Stimulated activated effector memory CD8-positive, alpha-beta T cell treated with anti-CD3 and anti-CD28 coated beads, Interleukin-12 subunit alpha, Interleukin-12 subunit beta, amount 100 ng/mL, for 72 hours (primary cell): ENCODE results near the gene STYXL2.

Experiments
- ATAC-seq: fragments of 150-1000 bp; cut with Tn5 transposase; 2 replicates; pipeline ENCODE4 v1.10.0; 2021
- DNase-seq, 2 donors: peaks; one replicate each; pipeline ENCODE4 v3.0.0; 2021 to 2022; ENCODE audit warnings: low spot score in 2 of 2
- H3K27ac Mint-ChIP-seq: one replicate; pipeline ENCODE4 v1.8.0; 2022; ENCODE audit warnings: mild to moderate bottlenecking, mixed read lengths
- H3K36me3 Mint-ChIP-seq: one replicate; pipeline ENCODE4 v1.8.0; 2022; ENCODE audit warnings: mild to moderate bottlenecking, mixed read lengths
- H3K4me1 Mint-ChIP-seq: one replicate; pipeline ENCODE4 v1.8.0; 2022; ENCODE audit warnings: mixed read lengths
- H3K4me3 Mint-ChIP-seq: one replicate; pipeline ENCODE4 v1.8.0; 2022; ENCODE audit warnings: mild to moderate bottlenecking, mixed read lengths
- H3K9me3 Mint-ChIP-seq: one replicate; pipeline ENCODE4 v1.8.0; 2022; ENCODE audit warnings: mixed read lengths

STYXL2 gene

DNA sequence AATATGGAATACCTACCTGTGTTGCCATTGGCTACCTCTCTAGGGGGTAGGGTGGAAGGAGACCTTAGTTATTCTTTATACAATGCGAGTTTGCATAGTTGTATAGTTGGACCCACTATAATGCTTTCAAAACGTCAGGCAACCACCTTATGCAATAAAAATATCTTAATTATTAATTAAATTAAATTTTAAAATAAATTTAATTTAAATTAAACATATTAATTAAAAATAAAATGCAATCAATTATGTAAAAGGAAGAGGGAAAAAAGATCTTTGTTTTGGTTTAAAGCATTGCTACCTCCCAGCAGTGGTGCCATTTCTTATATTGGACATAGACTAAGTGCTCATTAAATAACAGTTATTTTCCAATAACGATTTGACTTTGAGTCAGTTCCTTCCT, 26.0 kb upstream of the STYXL2 start:
- H3K9me3 Mint-ChIP-seq, result no peaks in the 10 kb centered on the region
- DNase-seq (no peak), ATAC-seq (no peak)
- no peak overlapping the region for H3K4me3 Mint-ChIP-seq
- no peaks in the 10 kb centered on the region for H3K36me3 Mint-ChIP-seq
- peaks cover 7% of the 10 kb centered on the region for H3K4me1 Mint-ChIP-seq
- no peak overlapping the region for H3K27ac Mint-ChIP-seq

DNA sequence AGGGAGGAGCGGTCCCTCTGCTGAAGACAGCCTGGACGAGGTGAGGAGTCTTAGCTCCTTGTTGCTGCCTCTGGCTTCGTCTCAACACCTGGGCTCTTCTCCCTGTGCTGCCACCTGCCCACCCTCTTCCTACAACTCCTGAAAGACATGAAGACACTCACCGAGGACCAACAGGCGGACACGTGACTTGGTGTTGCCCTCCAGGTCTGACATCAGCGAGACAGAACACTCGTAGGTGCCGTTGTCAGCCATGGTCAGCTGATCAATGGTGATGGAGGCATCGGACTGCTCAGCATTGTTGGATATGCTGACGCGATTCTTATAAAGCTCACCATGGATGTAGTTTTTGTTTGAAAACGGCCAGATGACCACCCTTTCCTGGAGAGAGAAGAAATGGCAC, 25.1 kb upstream of the STYXL2 start:
- ATAC-seq, result no peak
- no peaks in the 10 kb centered on the region for H3K36me3 Mint-ChIP-seq
- DNase-seq, result no peak
- H3K9me3 Mint-ChIP-seq, result no peaks in the 10 kb centered on the region
- no peak overlapping the region for H3K27ac Mint-ChIP-seq
- no peak overlapping the region for H3K4me3 Mint-ChIP-seq
- H3K4me1 Mint-ChIP-seq, result peaks cover 7% of the 10 kb centered on the region

DNA sequence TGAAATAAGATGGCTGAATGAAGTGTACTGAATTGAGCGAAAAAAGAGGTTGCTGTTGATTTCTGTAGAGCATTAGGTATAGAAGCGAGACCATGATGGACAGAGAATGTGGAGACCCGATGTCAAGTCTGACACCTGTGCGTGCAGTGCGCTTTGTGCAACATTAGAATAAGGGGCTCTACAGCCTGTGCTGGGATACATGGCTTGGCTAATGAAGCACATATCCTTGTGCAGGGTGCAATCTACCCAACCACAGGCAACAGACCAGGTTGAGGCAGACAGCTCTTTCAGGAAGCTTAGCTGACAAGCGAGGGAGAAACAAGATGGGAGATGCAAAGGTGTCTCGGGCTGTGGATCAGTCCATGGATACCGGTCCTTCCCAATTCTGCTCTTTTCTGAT, 22.6 kb upstream of the STYXL2 start:
- no peak overlapping the region for H3K4me3 Mint-ChIP-seq
- no peaks in the 10 kb centered on the region for H3K36me3 Mint-ChIP-seq
- ATAC-seq, result no peak
- H3K27ac Mint-ChIP-seq, result no peak overlapping the region
- H3K4me1 Mint-ChIP-seq, result peaks cover 28% of the 10 kb centered on the region
- H3K9me3 Mint-ChIP-seq, result no peaks in the 10 kb centered on the region
- DNase-seq, result no peak

DNA sequence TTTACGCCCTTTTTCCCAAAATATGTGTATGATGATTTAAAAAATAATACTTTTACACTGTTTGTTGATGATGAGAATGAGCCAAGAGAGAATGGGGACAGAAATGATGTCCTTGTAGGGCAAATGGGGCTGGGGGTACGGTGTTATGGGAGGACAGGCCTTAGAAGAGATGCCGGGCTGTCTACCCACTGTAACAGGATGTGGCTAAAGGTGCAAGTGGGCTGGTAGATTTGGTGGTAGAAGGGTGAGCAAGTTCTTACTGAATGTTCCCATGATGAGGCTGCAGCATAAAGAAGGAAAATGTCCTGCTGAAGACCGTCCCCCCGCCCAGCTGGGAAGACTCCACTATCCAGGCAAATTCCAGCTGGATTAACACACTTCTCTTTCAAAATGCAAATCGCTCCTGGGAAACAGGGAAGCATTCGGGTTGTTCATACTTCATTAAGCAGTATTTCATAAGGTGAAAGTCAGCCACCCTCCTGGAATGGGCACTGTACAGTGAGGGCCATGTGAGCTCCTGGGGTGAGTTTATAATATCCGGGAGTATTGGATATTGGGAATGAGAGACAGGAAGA, 17.7 kb upstream of the STYXL2 start:
- Mint-ChIP-seq H3K27ac (peak overlapping the region; percentile 15), H3K4me1 (peaks cover 43% of the 10 kb centered on the region), H3K9me3 (no peaks in the 10 kb centered on the region), H3K4me3 (peak overlapping the region; percentile 30), H3K36me3 (no peaks in the 10 kb centered on the region)
- ATAC-seq, result peak; percentile 83
- no peak for DNase-seq

DNA sequence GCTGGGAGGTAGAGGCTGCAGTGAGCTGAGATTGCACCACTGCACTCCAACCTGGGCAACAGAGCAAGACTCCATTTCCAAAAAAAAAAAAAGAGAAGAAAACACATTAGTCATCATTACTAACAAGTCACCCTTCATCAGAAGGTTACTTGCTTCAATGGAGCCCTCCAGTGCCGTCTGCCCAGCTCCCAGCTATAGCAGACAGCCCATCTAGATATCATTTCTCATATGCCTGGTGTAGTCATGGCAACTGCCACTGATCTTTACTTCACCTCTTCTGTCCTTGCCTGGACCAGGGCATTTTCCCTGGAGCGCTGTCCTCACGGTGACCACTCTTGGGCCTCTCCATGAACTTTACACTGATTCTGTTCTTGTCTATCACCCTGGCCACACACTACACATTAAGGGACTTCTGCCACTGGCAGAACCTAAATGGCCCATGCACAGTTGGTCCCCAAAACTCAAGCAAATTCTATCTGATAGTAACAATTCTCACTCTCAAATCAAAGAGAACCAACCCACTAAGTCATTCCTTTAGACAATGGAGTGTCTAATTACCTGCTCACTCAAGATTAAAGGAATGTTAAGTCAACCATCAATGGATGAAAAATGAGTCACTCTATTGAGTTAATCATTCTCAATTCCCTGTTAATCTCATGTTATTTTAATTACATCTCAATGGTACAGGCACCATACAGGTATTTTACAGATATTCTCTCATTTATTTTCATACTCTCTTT, 16.6 kb upstream of the STYXL2 start:
- DNase-seq (no peak), ATAC-seq (no peak)
- Mint-ChIP-seq H3K27ac (peak overlapping the region; percentile 21), H3K4me3 (no peak overlapping the region), H3K4me1 (peaks cover 43% of the 10 kb centered on the region), H3K36me3 (no peaks in the 10 kb centered on the region), H3K9me3 (no peaks in the 10 kb centered on the region)

DNA sequence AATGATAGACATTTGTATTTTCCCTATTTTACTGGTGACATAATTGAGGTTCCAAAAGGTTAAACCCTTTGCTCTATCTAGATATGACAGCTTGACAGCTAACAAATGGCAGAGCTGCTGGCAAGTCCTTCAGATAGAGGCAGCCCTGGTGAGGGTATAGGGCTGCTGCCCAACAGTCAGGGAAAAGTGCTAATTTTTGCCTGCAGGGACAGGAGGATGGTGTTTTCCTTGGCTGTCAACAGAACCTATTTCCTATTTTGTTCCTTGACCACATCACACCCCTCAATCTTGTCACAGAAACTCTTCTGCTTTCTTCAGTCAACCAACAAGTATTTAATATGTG, 16.0 kb upstream of the STYXL2 start:
- H3K36me3 Mint-ChIP-seq, result no peaks in the 10 kb centered on the region

DNA sequence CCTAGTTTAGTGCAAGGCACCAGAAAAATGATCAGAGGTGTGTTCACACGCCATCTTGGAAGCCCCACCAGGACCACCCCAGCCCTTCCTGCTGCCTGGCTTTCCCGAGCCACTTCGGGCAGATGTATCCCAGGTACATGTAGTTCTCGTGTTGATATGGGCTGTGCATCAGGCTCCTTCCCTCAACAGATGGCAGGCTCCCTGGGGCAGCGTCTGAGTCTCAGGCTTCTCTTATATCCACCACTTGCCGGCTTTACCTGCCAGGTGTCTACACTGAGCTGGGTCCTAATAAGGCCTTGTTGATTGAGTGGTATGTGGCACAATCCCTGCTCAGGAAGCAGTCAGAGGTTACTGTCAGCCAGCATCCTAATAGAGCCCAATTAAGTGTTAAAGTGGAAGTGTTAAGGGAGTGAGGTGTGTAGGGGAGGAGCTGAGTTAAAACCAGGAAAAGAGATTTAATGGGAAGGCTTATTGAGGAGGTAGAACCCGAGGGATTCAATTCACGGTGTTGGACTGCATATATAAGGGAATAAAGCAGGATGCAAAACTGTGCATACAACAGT, 12.2 kb upstream of the STYXL2 start:
- Mint-ChIP-seq H3K27ac (no peak overlapping the region), H3K4me3 (no peak overlapping the region), H3K9me3 (no peaks in the 10 kb centered on the region), H3K36me3 (no peaks in the 10 kb centered on the region), H3K4me1 (peaks cover 18% of the 10 kb centered on the region)
- ATAC-seq (no peak), DNase-seq (no peak)

More for the DNA sequence above, 16.0 kb upstream of the STYXL2 start:
- H3K27ac Mint-ChIP-seq, result peak overlapping the region; percentile 21
- no peaks in the 10 kb centered on the region for H3K9me3 Mint-ChIP-seq
- no peak for DNase-seq
- H3K4me3 Mint-ChIP-seq, result no peak overlapping the region
- H3K4me1 Mint-ChIP-seq, result peaks cover 43% of the 10 kb centered on the region
- no peak for ATAC-seq

DNA sequence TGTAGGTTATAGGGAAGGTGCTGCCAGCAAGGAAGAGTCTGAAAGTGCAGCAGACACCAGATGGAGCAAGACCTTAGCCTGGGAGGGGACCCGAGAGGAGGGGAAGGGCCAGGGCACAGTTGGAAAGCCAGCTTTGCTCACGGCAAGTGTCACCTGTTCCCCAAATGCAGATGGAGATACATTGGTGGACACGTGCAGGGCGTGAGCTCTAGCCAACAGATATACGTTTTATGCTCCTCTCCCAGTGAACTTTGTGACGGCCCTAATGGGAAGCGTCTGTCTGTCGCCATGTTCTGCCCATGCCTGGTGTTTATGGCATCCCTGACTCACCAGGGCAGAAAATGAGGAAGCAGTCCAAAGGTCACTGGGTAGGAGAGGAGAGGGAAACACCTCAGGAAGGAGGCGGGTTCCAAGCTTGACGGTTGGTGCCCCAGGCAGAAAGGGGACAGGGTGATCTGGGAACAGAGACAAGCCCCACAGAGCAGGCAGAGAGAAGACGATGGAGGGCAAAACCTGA, 11.3 kb upstream of the STYXL2 start:
- DNase-seq (no peak), ATAC-seq (no peak)
- Mint-ChIP-seq H3K4me3 (no peak overlapping the region), H3K27ac (no peak overlapping the region), H3K9me3 (no peaks in the 10 kb centered on the region), H3K36me3 (no peaks in the 10 kb centered on the region), H3K4me1 (peaks cover 9% of the 10 kb centered on the region)

DNA sequence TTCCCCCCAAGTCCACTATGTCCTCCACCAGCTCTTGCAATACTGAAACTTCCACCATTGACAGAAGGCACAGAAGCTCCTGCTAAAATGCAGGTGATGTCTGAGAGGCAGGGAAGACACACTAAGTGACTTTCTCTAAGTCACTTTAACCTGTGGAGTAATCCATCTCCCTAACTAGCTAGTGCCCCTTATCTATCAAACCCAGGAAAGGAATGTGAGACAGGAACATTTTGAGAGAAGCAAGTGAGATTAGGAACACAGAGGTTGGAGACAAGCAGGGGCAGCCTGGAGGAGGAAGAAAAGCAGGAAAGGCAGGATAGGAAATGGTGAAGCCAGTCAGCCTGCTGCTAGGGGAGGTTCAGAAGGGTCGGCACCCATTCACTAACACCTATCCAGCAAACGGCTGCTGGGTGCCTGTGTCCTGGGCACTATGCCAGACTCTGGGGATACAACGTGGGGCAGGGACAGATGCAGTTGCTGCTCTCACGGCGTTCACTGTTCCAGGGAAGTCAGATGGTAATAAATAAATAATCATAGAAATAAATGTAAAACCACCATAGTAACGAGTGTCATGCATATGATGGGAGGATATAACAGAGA, 10.7 kb upstream of the STYXL2 start:
- ATAC-seq, result no peak
- no peaks in the 10 kb centered on the region for H3K9me3 Mint-ChIP-seq
- H3K36me3 Mint-ChIP-seq, result no peaks in the 10 kb centered on the region
- H3K4me1 Mint-ChIP-seq, result peaks cover 5% of the 10 kb centered on the region
- no peak overlapping the region for H3K27ac Mint-ChIP-seq
- no peak overlapping the region for H3K4me3 Mint-ChIP-seq
- no peak for DNase-seq

DNA sequence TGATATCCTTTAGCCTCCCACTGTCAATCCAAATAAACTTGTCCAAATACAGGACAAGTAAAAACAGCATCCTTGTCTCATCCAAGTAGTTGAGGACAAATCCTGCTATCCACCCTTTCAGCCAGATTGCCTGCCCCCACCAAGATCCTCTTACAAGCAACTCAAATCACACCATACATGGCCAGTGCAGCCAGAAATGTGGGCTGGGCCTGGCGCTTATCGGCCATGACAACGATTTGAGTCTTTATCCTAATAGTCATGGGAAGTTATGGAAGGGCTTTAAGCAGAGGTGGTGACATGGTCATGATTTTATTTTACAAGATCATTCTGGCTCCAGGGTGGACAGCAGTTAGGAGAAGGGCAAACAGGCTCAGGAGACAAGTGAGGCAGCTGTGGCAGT, 10.0 kb upstream of the STYXL2 start:
- no peaks in the 10 kb centered on the region for H3K36me3 Mint-ChIP-seq
- H3K9me3 Mint-ChIP-seq, result no peaks in the 10 kb centered on the region
- ATAC-seq (no peak), DNase-seq (no peak)
- H3K4me1 Mint-ChIP-seq, result peaks cover under 1% of the 10 kb centered on the region
- H3K27ac Mint-ChIP-seq, result no peak overlapping the region
- H3K4me3 Mint-ChIP-seq, result no peak overlapping the region

DNA sequence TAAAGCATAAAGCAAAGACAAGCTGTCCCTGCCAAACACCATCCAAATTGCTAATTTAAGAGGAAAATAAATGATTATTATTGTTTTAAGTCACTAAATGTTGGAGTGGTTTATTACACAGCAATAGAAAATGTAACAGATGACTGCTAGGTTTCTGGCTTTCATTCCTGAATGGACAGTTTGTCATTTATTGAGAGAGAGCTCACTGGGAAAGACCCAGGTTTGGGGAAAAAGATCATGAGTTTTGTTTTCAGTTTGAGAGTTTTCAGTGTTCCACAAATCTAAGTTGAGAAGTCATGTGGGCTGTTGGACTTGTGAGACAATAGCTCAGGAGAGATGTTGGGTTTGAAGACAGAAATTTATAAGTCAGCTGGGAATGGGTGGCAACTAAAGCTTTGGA, 9.1 kb upstream of the STYXL2 start:
- no peaks in the 10 kb centered on the region for H3K9me3 Mint-ChIP-seq
- no peak overlapping the region for H3K4me3 Mint-ChIP-seq
- no peak overlapping the region for H3K27ac Mint-ChIP-seq
- no peaks in the 10 kb centered on the region for H3K36me3 Mint-ChIP-seq
- DNase-seq, result no peak
- H3K4me1 Mint-ChIP-seq, result peaks cover 8% of the 10 kb centered on the region
- peak; percentile 36 for ATAC-seq

DNA sequence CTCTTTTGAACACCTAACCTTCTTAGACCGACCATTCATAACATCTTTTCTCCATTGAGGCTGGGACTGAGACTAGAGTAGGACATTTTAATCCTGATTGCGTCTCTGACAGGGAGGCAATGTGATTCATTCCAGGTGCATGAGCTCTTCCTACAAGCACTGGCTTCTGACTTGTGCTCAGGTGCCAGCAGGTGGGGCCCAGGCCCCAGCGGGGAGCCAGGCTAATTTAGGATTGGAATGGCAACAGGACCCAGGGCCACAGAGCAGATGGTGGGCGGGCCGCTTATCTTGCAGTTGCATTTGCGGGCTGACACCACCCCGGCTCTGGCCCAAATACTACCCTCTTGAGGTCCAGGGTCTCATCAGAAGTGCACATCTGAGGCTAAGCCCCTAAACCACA, 7.8 kb upstream of the STYXL2 start:
- Mint-ChIP-seq H3K36me3 (no peaks in the 10 kb centered on the region), H3K4me1 (peaks cover 17% of the 10 kb centered on the region), H3K9me3 (no peaks in the 10 kb centered on the region), H3K27ac (no peak overlapping the region), H3K4me3 (no peak overlapping the region)
- ATAC-seq, result no peak
- DNase-seq, result no peak

DNA sequence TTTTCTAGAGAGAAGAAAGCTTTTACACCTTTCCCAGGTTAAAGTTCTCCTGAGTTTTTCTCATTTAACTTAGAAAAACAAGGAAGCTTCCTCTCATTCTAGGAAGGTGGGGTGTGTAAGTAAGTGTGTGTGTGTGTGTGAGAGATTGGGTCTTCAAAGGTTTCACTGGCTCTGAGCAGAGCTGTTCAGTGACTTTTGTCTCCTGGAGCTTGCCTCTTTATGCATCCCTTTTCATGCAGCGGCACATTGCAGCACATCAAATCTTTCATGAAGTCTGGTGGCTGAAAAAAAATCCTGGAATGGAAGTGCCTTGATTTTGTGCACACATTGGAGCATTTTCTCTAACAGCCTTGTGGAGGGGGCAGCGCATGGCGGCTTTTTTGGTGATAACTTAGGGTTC, 7.1 kb upstream of the STYXL2 start:
- no peak for DNase-seq
- H3K4me1 Mint-ChIP-seq, result peaks cover 17% of the 10 kb centered on the region
- no peaks in the 10 kb centered on the region for H3K36me3 Mint-ChIP-seq
- H3K27ac Mint-ChIP-seq, result no peak overlapping the region
- H3K4me3 Mint-ChIP-seq, result no peak overlapping the region
- no peak for ATAC-seq
- H3K9me3 Mint-ChIP-seq, result no peaks in the 10 kb centered on the region

DNA sequence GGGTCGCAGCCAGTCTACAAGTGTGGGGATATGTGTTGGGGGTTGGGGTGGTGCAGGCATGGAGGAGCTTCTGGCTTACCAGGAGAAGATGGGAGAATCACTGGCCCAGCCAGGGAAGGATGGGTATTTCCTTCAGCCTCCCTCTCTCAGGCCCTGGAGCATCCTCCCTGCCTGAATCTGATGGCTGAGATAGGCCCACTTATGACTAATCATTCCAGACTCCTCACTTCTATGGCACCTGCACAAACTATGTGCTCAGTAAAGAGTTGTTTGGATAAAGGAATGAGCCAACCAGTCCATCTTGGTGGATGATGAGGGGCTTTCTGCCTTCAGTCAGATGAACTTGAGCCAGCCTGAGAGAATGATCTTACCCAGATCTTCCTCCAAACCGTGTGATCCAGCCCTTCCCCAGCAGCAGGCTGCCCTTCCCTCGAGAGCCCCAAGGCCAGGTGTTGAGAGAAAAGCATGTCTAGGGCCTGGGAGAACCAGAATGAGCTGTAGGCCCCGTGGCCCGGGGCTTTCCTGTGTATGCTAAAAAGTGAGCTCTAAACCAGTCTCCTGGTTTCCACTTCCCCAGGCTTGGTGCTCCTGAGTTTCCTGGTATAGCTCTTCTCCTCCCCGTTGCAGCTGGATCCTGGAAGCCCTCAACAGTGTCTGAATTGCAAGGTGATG, 5.0 kb upstream of the STYXL2 start:
- Mint-ChIP-seq H3K4me3 (no peak overlapping the region), H3K4me1 (peaks cover 17% of the 10 kb centered on the region), H3K9me3 (no peaks in the 10 kb centered on the region), H3K27ac (peak overlapping the region; percentile 97), H3K36me3 (no peaks in the 10 kb centered on the region)
- ATAC-seq (no peak), DNase-seq (no peak)

DNA sequence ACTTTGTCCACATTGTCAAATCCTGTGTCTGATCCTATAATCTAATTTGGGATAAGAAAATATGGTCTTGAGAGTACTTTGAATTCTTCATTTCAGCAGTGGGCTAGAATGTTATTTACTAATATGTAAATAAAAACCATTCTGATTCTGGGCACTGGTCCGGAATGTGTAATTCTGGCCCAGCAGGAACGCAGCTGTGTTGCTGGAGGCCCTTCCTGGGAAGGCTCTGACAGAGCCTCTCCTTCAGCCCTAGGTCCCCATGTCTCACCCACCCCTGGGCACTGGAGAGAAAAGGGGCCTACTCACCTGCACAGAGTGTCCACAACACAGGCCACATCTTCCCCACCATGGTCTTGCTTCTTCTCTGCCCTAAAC, 3.9 kb upstream of the STYXL2 start:
- no peak for ATAC-seq
- peaks cover 19% of the 10 kb centered on the region for H3K4me1 Mint-ChIP-seq
- H3K4me3 Mint-ChIP-seq, result peak overlapping the region; percentile 48
- peak overlapping the region; percentile 97 for H3K27ac Mint-ChIP-seq
- no peaks in the 10 kb centered on the region for H3K9me3 Mint-ChIP-seq
- H3K36me3 Mint-ChIP-seq, result no peaks in the 10 kb centered on the region
- DNase-seq, result no peak
